CD4-positive, alpha-beta T cell treated with Interleukin-4 for 1 hour (primary cell): ENCODE measurements around the gene NFX1.
"Not testable (repeated sequence)": the region's sequence is repeated elsewhere in the genome, so short reads cannot be mapped to it uniquely, and the experiment has no call there.

Source experiments
- DNase-seq, 2 donors: peaks; one replicate each; pipeline ENCODE4 v3.0.0-alpha.2; 2020 to 2022

The NFX1 gene

DNA sequence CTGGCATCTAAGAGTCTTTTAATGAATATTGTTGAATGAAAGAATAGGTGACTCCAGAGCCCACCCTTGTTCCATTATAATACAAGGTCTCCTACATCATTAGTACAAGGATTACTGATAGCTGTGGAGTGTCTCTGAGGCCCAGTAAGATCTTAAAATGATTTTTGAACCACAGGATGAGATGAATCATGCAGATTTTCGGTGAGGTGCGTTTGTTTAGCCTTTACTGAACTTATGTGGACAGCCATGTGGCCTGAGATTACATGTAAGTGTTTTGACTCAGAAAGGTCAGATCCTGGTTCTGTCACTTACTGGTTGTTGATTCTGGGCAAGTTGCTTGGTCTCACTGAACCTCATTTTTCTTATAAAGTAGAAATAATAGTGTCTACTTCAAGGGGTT is 21.6 kb downstream of the NFX1 start:
- DNase-seq = no peak

DNA sequence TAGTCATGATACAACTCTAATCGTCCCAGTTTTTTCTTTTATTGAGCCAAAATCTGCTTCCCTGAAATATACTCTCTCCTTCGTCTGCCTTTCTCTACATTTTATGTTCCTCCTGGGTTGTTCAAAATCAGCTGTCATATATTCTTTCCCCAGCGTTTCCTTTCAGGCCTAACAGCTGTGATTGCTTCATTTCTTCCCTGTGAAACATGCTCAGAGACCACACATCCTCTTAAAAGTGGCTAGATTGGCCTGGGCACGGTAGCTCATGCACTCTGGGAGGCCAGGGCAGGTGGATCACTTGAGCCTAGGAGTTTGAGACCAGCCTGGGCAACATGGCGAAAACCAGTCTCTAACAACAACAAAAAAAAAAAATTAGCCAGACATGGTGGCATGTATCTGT is 25.1 kb downstream of the NFX1 start:
- no peak for DNase-seq

DNA sequence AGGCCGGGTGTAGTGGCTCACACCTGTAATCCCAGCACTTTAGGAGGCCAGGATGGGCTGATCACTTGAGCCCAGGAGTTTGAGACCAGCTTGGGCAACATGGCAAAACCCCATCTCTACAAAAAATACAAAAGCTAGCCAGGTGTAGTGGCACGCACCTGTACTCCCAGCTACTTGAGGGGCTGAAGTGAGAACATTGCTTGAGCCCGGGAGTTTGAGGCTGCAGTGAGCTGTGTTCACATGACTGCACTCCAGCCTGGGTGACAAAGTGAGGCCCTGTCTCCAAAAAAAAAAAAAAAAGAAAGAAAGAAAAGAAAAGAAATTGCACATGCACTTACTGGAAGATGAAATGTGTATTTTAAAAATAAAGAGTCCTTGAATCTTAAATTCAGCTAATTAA is 26.8 kb downstream of the NFX1 start:
- not testable (repeated sequence) for DNase-seq

DNA sequence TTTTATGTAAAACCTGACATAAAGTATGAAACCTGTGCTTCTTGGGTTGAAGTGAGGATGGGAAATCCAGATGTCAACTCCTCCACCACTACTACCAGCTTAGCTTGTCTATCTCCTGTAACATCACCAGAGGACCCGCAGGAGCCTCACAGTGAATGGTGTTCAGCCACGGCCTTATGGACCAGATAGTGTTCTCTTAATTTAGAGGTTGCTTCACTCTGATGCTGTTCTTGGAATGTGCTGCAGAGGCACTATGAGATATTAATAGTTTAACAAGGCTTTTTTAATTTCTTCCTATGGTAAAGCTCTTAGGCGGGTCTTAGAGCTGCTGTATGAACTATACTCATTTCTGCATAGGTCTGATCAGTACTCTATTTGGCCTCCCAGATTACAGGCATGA is 27.9 kb downstream of the NFX1 start:
- DNase-seq = no peak

DNA sequence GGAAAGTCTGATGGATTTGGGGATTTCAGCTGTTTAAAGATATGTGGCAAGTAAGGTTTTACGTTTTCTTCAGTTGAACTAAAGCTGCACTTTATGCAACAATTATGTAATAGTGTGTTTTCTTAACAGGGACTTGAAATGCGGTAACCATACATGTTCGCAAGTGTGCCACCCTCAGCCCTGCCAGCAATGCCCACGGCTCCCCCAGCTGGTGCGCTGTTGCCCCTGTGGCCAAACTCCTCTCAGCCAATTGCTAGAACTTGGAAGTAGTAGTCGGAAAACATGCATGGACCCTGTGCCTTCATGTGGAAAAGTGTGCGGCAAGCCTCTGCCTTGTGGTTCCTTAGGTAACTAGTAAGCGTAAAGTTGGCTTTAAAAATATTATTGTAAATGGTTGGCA is 28.5 kb downstream of the NFX1 start:
- DNase-seq = no peak

DNA sequence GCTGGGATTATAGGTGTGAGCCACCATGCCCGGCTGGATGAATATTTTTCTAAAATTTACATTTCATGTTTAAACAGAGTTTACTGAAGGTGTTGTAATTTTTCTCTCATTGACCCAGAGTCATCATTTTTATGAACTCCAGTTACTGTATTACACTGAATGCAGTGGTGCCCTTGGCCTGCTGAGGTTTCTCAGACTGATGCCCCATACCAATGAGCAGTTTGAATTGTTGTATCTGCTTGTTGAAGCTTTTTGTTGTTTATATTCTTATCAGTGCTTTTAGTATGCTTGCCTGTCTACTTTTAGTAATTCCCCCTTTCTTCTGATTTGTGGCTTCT is 29.9 kb downstream of the NFX1 start:
- DNase-seq = no peak

DNA sequence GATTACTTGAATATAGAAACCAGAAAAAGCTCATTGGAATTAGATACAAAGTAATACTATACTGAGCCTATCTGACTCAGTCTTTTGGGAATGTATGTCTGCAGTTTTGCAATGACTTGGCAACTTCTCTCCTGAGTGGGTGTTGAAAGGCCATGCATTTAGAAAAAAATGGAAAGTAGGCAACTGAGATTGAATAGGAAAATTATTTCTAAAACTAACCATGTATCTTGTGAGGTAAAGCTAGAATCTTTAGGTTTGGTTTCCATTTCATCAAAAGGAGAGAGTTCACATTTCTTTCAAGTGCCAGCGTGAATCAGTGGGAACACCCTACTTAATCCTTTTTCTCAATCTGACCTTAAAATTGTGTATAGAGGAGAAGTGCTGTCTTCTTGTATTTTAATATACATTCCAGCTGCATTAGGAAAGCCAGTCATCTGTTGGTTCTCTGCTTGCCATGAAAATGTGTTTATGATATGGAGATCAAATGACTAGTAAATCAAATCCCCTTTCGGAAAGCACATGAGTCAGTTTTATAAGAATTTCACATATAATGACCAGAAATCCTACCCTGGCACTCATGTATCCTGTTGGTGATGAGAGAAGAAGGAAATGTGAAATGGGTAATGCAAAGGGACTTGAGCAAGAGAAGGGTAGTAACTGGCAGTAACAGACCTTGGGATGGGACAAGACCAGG is 30.4 kb downstream of the NFX1 start:
- DNase-seq = no peak

DNA sequence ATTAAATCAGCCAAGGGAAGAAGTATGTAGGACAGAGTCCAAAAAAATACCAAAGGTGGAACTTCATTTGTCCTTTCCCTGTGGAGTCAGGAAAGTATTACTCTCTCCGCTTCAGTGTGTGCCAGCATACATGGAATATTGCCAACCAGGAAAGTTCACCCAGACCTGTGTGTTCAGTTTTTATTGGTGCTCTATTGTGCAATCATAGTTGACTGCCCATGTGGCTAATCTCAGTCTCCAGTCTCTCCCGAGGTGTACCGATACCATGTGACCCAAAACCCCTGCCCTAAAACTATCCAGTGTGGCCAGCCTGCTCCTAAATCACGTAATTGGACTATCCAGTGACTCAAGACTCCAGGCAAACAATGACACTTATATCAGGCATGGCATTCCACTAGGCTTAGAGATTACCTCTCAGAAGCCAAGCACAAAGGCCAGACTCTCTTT is 38.8 kb downstream of the NFX1 start:
- DNase-seq = no peak

DNA sequence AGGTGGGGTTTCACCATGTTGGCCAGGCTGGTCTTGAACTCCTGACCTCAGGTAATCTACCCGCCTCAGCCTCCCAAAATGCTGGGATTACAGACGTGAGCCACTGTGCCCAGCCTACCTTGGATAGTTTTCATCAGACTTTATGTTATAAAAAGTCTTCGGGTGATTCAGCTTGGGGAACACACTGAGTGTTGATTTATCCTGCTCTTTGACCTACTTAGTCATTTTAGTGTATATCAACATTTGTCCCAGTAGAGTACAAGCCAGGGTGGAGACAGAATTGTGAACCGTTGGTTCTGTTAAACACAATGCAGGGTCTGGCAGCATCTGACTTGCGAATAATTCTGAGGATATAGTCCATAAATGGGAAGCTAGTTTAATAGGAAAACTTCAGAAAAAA is 39.7 kb downstream of the NFX1 start:
- no peak for DNase-seq

DNA sequence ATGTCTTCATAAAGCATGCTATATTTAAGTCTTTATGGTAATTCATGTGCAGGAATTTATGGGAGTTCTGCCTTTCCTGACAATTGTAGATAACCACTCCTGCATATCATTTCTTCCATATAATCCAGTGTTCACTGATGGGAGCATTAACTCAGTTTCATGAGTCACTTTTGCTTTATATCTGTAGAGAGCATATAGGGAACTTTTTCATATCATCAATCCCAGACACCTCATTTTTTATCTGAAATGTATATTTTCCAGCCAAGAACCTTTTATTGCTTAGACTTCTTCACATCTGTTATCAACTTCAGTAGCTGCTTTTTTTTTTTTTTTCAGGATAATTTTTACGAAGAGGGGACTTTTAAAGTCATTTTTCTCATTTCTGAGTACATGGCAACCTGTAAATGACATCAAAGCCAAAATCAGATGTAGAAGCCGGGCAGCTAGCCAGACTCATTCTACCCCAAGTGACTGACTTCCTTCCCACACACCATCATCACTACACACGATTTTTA is 41.1 kb downstream of the NFX1 start:
- DNase-seq = no peak

DNA sequence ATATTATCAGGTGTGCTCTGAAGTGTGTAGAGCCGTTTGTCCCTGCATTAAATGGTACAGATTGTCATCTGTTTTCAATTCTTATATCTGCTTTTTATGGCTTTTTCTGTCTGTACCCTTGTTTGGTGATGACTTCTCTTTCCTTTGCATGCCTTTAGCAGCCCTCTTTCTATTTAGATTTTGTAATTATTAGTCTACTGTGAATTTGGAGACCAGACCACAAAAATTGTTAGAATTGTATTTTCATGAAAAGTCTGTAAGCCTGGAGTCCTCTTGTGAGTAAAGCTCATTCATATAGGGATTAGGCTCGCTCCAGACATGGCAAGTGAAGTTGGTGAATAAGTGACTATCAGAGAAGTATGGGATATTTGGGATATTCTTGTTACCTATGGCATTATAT is 41.7 kb downstream of the NFX1 start:
- no peak for DNase-seq

DNA sequence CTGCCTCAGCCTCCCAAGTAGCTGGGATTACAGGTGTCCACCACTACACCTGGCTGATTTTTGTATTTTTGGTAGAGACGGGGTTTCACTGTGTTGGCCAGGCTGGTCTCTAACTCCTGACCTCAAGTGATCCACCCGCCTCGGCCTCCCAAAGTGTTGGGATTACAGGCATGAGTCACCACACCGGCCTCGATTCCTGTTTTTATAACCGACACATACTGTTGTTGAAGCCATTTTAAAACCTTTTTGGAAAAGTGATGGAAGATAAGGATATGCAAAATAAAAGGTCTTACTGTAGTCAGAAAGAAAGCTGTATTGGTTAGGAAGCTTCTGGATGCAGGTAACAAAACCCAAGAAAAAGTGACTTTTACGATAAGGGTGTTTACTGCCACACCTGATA is 42.6 kb downstream of the NFX1 start:
- not testable (repeated sequence) for DNase-seq

DNA sequence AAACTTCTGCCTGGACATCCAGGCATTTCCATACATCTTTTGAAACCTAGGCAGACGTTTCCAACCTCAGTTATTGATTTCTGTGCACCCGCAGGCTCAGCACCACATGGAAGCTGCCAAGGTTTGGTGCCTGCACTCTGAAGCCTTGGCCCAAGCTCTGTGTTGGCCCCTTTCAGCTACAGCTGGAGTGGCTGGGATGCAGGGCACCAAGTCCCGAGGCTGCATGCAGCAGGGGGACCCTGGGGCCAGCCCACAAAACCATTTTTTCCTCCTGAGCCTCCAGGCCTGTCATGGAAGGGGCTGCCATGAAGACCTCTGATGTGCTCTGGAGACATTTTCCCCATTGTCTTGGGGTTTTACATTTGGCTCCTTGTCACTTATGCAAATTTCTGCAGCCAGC is 49.9 kb downstream of the NFX1 start:
- DNase-seq = no peak

DNA sequence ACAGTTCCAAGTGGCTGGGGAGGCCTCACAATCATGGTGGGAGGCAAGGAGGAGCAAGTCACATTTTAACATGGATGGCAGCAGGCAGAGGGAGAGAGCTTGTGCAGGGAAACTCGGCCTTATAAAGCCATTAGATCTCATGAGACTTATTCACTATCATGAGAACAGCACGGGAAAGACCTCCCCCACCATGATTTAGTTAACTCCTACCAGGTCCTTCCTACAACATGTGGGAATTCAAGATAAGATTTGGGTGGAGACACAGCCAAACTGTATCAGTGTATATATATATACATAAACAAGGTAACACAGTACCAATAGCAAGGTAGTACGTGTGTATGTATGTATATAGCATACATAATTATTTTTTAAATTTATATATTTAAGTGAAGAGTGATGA is 50.9 kb downstream of the NFX1 start:
- DNase-seq = no peak

DNA sequence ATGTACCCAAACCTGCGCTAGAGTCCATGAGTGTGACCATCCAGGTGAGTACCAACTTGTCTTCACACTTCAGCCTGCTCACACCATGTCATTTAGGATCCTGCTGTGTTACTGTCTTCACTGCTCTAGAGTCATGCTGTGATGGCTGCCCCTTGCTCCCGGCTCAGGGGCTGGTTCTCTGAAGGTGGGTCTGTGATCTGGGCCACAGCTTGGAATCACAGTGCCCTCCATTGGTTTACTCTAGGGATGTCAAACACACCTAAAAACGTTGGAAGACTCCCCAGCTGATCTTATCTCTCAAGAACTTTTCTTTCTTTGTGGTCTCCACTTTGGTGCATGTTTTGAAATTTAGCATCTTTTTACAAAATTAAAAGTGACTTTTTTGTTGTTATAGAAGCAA is 53.8 kb downstream of the NFX1 start:
- DNase-seq = no peak

DNA sequence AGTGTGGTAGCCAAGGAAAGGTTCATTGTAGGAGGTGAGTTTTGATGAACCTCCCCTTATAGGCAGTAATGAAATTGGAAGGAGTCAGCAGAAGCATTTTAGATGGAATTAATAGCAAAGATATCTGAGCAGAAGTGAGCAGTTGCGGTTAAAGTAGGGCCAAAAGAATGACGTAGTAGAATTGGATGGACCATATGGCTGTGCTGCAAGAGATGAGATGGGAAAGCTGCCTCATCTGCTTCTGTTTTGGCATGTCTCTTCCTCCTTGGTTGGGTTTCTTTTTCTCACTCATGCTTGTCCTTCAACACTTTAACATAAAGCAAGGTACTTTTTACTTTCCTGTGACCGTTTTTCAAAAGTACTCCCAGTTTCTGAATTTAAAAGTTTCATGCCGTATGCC is 56.2 kb downstream of the NFX1 start:
- DNase-seq = no peak

DNA sequence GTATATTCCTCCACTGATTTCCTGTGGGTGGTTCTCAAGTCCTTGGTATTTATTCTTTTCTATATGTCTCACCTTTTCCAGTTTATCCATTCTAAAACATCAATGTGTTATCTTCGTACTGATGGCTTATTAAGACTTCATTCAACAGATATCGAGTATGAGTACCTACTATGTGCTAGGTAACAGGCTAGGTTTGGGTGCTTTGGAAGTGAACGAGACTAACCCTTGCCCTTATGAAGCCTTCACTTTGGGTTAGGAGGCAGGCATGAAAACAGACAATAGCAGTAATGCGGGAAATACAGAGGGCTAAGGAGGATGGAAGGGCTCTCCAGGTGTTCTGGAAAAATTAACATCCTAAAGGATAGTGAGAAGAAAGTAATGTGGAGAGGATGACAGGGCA is 58.7 kb downstream of the NFX1 start:
- DNase-seq = no peak

DNA sequence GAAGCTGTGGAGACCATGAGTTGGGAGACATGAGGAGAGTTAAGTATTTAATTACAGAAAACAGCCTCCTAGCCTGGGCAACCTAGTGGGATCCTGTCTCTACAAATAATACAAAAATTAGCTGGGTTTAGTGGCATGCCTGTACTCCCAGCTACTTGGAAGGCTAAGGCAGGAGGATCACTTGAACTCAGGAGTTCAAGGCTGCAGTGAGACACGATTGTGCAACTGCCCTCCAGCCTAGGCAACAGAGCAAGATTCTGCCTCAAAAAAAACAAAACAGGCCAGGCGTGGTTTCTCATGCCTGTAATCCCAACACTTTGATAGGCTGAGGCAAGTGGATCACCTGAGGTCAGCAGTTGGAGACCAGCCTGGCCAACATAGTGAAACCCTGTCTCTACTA is 59.4 kb downstream of the NFX1 start:
- no peak for DNase-seq

DNA sequence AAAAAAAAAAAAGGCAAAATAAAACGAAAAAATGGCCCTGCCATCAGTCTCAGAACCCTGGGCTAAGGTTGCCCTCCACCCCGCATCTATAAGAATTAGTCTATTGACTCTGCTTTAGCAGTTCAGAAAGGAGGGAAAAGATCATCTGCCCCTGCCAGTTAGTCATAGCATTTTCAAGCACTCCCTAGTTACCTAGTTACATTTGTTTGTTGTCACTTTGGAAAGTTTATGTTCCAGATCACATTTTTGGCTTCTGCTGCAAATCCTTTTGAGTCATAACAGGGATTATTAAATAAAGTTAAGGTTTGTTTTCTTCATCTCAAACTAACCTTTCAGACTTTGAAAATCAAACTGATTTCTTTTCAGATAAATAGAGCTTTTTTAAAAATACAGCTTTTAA is 60.0 kb downstream of the NFX1 start:
- no peak for DNase-seq

DNA sequence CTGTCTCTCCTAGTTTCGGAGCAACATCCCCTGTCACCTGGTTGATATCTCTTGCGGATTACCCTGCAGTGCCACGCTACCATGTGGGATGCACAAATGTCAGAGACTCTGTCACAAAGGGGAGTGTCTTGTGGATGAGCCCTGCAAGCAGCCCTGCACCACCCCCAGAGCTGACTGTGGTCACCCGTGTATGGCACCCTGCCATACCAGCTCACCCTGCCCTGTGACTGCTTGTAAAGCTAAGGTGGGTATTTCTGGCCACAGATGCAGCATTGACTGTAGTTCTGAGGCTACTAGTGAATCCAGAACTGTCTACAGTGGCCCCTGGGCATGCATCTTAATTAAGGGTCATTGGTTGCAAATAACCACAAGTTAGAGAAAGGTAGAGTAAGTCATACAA is 61.2 kb downstream of the NFX1 start:
- DNase-seq = no peak

DNA sequence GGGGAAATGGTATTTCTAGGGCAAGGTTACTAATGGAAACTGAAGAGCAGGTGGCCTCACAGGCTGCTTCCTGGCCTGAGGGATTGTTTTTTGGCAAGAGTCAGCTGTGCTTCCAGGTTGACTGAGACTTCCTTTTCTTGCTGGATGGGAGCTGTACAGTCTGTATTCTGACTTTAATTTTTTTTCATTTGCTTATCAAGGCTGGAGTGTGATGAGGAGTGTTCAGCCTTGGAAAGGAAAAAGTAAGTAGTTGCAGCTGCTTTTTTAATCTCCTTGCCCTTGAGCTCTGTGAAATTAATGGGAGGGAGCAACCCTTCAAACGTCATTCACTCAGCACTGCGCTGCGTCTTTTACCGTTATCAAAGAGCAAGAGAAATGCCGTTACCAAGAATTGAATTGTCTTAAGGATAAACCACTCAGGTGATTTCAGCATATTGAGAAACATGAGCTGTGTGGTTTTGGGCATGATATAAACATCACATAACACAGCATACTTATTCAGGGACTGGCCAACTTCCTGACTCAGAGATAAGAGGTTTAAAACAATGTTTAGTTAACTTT is 64.4 kb downstream of the NFX1 start:
- no peak for DNase-seq

DNA sequence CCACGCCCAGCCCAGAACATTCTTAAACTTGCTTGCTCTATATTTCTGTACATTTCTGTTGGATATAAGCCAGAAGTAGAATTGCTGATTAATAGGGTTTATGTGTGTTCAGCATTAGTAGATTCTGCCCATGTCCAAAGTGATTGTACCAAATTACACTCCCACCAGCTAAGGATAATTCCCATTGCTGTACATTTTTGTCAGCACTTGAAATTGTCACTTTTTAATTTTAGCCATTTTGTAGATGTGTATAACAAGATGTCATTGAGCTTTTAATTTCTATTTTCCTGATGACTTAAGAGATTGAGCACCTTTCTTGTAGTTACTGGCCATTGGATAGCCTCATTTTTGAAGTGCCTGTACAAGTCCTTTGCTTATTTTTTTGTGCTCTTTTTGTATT is 65.6 kb downstream of the NFX1 start:
- no peak for DNase-seq

DNA sequence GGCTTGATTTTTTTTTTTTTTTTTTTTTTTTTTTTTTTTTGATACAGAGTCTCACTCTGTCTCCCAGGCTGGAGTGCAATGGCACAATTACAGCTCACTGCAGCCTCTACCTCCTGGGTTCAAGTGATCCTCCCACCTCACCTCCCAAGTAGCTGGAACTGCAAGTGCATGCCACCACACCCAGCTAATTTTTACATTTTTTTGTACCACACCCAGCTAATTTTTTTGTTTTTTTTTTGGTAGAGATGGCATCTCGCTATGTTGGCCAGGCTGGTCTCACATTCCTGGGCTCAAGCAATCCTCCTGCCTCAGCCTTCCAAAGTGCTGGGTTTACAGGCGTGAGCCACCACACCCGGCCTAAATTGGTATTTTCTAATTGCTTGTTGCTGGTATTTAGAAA is 68.3 kb downstream of the NFX1 start:
- DNase-seq = not testable (repeated sequence)

DNA sequence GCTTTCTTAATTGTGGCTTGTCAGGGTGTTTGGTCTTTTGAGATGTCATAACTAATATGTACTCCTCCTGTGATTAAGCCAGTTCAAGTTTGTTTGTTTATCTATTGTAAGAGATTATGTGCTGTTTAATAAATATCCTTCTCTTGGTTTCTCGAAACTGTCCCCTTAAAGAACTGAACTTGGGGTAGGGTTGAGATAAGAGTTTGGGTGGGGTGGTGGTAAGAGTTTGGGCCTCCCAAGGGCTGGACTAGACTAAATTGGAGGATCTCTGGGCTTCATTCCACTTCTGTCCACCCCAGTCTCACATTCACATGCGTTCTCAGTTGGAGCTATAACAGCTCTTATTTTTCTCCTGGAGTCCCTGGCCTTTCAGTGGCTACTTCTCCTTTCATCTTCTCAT is 73.8 kb downstream of the NFX1 start:
- DNase-seq = no peak

DNA sequence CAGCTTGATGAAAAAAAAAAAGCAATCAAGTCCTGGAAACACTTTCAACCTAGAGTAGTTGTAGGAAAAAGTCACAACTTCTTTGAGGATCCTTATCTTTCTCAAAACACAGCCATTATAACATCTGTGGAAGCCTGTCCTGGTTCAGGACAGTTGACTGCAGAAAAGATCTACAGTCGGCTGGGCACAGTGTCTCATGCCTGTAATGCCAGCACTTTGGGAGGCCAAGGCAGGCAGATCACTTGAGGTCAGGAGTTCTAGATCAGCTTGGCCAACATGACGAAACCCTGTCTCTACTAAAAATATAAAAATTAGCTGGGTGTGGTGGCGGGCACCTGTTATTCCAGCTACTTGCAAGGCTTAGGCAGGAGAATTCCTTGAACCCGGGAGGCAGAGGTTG is 74.5 kb downstream of the NFX1 start:
- DNase-seq = not testable (repeated sequence)
